A549 (cell line): ENCODE data around the gene RSPH4A.

Source experiments
- CTCF ChIP-seq: fragments of >200 bp; sonication (Bioruptor Twin); formaldehyde crosslinking; IDR thresholded peaks from 3 replicates; pipeline ENCODE4 v1.5.1; 2016
- ELK1 ChIP-seq: fragments of 150-350 bp; IDR thresholded peaks from 2 replicates; pipeline ENCODE4 v1.6.1; 2014; ENCODE audit warnings: low read depth, mild to moderate bottlenecking, low read length
- HDAC2 ChIP-seq: fragments of 200-600 bp; sonication (generic); IDR thresholded peaks from 2 replicates; pipeline ENCODE4 v1.6.1; 2016
- JUNB ChIP-seq: fragments of >200 bp; sonication (Bioruptor Twin); formaldehyde crosslinking; IDR thresholded peaks from 2 replicates; pipeline ENCODE4 v1.6.1; 2016
- POLR2A ChIP-seq: IDR thresholded peaks from 2 replicates; pipeline ENCODE4 v1.6.1; 2012; ENCODE audit warnings: mild to moderate bottlenecking, low read length
- RCOR1 ChIP-seq: fragments of 150-350 bp; IDR thresholded peaks from 2 replicates; pipeline ENCODE4 v1.6.1; 2014; ENCODE audit warnings: antibody characterized with exemption, low read length, low read depth
- RFX5 ChIP-seq: fragments of 450-650 bp; IDR thresholded peaks from 2 replicates; pipeline ENCODE4 v1.7.1; 2014; ENCODE audit warnings: antibody characterized with exemption, mild to moderate bottlenecking, moderate library complexity
- USF2 ChIP-seq: fragments of 450-650 bp; IDR thresholded peaks from 2 replicates; pipeline ENCODE4 v1.6.1; 2014; ENCODE audit warnings: antibody characterized with exemption

GRCh38 chr6:116596815-116597214, 19.5 kb upstream of the RSPH4A start:
- TF ChIP-seq POLR2A (no peak), CTCF (no peak), JUNB (no peak), ELK1 (no peak), RFX5 (no peak), USF2 (no peak), HDAC2 (no peak), RCOR1 (no peak)
